Right hindlimb (tissue), 1 donor: ENCODE measurements around the gene DOCK8.
A peak's percentile ranks its signal among the peaks of the same experiment; 100 is the strongest.

Source experiments
- DNase-seq: peaks from one replicate; pipeline ENCODE4 v3.0.0-alpha.2; 2018

DOCK8 gene

GRCh38 chr9:469672-470551 is 255.2 kb downstream of the DOCK8 start:
- peak; percentile 96 for DNase-seq

GRCh38 chr9:470552-471194 is 256.0 kb downstream of the DOCK8 start:
- DNase-seq, result no peak

- DNase-seq, result no peak
Measured at GRCh38 chr9:471320-471719, 256.7 kb downstream of the DOCK8 start.

- no peak for DNase-seq
Measured at GRCh38 chr9:472479-473075, 257.9 kb downstream of the DOCK8 start.

GRCh38 chr9:477193-477592 is 262.5 kb downstream of the DOCK8 start:
- DNase-seq, result no peak

- DNase-seq, result no peak
Measured at GRCh38 chr9:479304-479970, 264.8 kb downstream of the DOCK8 start.

GRCh38 chr9:479971-480350 is 265.3 kb downstream of the DOCK8 start:
- DNase-seq, result no peak

GRCh38 chr9:482739-483138 is 268.1 kb downstream of the DOCK8 start:
- no peak for DNase-seq

GRCh38 chr9:486156-486555 is 271.5 kb downstream of the DOCK8 start:
- DNase-seq, result no peak

GRCh38 chr9:487429-487828 is 272.8 kb downstream of the DOCK8 start:
- no peak for DNase-seq

- no peak for DNase-seq
Measured at GRCh38 chr9:488448-488847, 273.8 kb downstream of the DOCK8 start.

- no peak for DNase-seq
Measured at GRCh38 chr9:489198-490197, 274.8 kb downstream of the DOCK8 start.

- no peak for DNase-seq
Measured at GRCh38 chr9:494764-495163, 280.1 kb downstream of the DOCK8 start.

GRCh38 chr9:495739-496138 is 281.1 kb downstream of the DOCK8 start:
- no peak for DNase-seq

GRCh38 chr9:503326-503725 is 288.7 kb downstream of the DOCK8 start:
- DNase-seq, result no peak

GRCh38 chr9:503881-504852 is 289.5 kb downstream of the DOCK8 start, which contains the start of gene KANK1:
Gene KANK1, plus strand, starts transcription at chr9:504695.
- DNase-seq, result peak; percentile 86

- DNase-seq, result peak; percentile 40
Measured at GRCh38 chr9:504921-505740, 290.5 kb downstream of the DOCK8 start.

GRCh38 chr9:505741-506059 is 291.0 kb downstream of the DOCK8 start:
- no peak for DNase-seq

- no peak for DNase-seq
Measured at GRCh38 chr9:506281-506680, 291.6 kb downstream of the DOCK8 start.

GRCh38 chr9:511861-512260 is 297.2 kb downstream of the DOCK8 start:
- no peak for DNase-seq
